ENCODE results near the gene PSME3IP1.

The PSME3IP1 gene

DNA sequence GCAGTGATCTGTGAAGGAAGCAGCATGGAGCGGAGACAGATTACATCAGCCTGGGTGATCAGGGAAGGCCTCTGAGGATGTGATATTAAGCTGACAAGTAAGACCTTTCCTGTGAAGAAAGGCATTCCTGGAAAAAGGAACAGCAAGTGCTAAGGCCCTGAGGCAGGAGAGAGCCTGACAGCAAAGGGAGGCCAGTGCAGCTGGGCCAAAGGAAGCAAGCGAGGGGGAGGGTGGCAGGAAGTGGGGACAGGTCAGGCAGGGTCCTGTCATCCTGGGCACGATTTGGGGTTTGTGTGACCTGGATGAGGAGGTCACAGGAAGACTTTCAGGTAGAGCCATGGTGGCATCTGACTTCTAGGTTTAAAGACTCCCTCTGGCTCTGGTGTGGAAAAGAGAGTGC lies 81.1 kb downstream of the PSME3IP1 start:
- DNase-seq = no peak
- no peaks in the 10 kb centered on the region for H3K36me3 ChIP-seq
- intact Hi-C loops (cut with DNase I; ENCODE audit: low total_unique reads) = loop anchor here (10.0 kb wide), 1 partner anchor 1090 kb away; the partner anchor contains the start of gene CSNK2A2
- no peaks in the 10 kb centered on the region for H3K9me3 ChIP-seq
- H3K27ac ChIP-seq = no peak overlapping the region
- H3K4me1 ChIP-seq = peaks cover 0 to 6% (median 0%) of the 10 kb centered on the region in 4 donors
- TF ChIP-seq, protein P1, sequence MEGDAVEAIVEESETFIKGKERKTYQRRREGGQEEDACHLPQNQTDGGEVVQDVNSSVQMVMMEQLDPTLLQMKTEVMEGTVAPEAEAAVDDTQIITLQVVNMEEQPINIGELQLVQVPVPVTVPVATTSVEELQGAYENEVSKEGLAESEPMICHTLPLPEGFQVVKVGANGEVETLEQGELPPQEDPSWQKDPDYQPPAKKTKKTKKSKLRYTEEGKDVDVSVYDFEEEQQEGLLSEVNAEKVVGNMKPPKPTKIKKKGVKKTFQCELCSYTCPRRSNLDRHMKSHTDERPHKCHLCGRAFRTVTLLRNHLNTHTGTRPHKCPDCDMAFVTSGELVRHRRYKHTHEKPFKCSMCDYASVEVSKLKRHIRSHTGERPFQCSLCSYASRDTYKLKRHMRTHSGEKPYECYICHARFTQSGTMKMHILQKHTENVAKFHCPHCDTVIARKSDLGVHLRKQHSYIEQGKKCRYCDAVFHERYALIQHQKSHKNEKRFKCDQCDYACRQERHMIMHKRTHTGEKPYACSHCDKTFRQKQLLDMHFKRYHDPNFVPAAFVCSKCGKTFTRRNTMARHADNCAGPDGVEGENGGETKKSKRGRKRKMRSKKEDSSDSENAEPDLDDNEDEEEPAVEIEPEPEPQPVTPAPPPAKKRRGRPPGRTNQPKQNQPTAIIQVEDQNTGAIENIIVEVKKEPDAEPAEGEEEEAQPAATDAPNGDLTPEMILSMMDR (IDR thresholded peaks at IDR 0.05) = no peak
- no peak overlapping the region for H3K4me3 ChIP-seq
- H3K27me3 ChIP-seq = no peaks in the 10 kb centered on the region

DNA sequence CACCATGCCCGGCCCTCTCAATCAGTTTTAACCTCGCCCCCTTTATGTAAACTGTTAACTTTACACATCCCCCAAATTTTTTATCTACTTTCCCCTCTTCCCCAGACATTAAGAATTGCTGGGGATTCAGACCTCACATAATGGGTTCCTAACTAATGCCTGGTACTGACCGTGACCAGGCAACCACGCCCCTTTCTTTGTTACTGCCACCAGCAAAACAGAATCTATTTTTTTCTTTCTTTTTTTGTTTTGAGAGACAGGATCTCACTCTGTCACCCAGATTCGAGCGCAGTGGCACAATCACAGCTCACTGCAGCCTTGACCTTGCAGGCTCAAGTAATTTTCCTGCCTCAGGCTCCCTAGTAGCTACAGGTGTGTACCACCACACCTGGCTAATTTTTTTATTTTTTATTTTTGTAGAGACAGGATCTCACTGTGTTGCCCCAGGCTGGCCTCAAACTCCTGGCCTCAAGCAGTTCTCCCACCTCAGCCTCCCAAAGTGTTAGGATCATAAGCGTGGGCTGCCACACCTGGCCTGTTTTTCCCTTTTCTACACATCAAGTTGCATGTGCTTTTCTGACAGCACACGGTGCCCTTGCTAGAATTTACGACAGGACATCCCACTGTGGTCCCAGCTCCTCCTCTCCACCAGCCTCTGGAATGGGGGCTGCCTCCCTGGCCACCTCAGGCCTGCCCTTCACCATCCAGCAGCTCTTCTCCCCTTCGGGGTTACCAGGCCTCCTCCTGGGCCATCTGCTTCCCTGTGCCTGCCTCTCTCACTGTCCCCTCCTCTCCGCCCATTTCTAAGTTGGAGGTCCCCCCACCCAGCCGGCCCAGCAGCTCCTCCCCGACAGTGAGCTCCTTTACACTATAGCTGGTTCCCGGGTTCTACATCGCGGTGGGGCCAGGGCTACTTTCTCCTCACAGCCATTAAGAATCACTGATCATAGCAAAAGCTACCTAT lies 82.7 kb downstream of the PSME3IP1 start:
- Histone ChIP-seq H3K4me3 (no peak overlapping the region), H3K36me3 (no peaks in the 10 kb centered on the region), H3K9me3 (no peaks in the 10 kb centered on the region), H3K4me1 (peaks cover 0 to 7% (median 2%) of the 10 kb centered on the region in 4 donors), H3K27me3 (no peaks in the 10 kb centered on the region), H3K27ac (no peak overlapping the region)
- intact Hi-C loops (cut with DNase I; ENCODE audit: low total_unique reads) = loop anchor here (10.0 kb wide), 1 partner anchor 1092 kb away; the partner anchor contains the start of gene CSNK2A2
- TF ChIP-seq, protein P1 (IDR thresholded peaks at IDR 0.05) = no peak
- DNase-seq = no peak

All from tibial artery (tissue), 4 donors.